HG03571 (cell line): ENCODE results near the gene OR5M10.
"Not testable (repeated sequence)": the region's sequence is repeated elsewhere in the genome, so short reads cannot be mapped to it uniquely, and the experiment has no call there.

Experiments
- ATAC-seq: cut with Tn5 transposase; IDR thresholded peaks from one replicate; pipeline ENCODE4 v1.9.1; 2021; ENCODE audit not compliant: unreplicated experiment

Gene OR5M10

GRCh38 chr11:56577621-56578020 is at the start of gene OR5M10:
TSS of gene OR5M10 (minus strand) at chr11:56577721. CDS start at chr11:56577721, 0 bp downstream.
- ATAC-seq = no peak

- ATAC-seq = no peak
Measured at GRCh38 chr11:56625946-56626345, 48.4 kb upstream of the OR5M10 start.

GRCh38 chr11:56624661-56625110 is 47.2 kb upstream of the OR5M10 start:
- no peak for ATAC-seq

- no peak for ATAC-seq
Measured at GRCh38 chr11:56611174-56611573, 33.7 kb upstream of the OR5M10 start.

- not testable (repeated sequence) for ATAC-seq
Measured at GRCh38 chr11:56592088-56592717, 14.7 kb upstream of the OR5M10 start.

- ATAC-seq = no peak
Measured at GRCh38 chr11:56558574-56558973, 18.9 kb downstream of the OR5M10 start.

- not testable (repeated sequence) for ATAC-seq
Measured at GRCh38 chr11:56554691-56555090, 22.8 kb downstream of the OR5M10 start.

- no peak for ATAC-seq
Measured at GRCh38 chr11:56545531-56545930, 32.0 kb downstream of the OR5M10 start.

DNA sequence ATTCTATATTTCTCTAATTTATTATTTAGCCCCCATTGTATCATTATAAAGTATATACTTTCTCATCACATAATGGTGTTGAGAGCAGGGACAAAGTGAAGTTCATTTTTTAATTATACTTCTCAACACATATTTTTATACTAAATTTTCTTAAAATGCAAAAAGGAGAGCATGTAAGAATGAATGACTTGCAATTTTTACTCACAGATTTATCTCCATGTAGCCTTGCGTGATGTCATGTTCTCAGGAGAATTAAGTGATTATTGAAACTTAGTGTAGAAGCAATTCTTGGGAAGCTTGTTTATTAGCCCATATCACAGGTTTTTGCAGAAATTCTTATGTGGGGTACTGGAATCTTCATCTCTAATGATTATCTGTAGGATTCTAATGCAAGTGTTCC is 33.8 kb downstream of the OR5M10 start:
- ATAC-seq = no peak

GRCh38 chr11:56543157-56543556 is 34.4 kb downstream of the OR5M10 start, which contains the start of gene OR5M11:
TSS of gene OR5M11 (minus strand) at chr11:56543257. CDS start at chr11:56543257, 0 bp downstream.
- no peak for ATAC-seq

GRCh38 chr11:56533054-56533740 is 44.3 kb downstream of the OR5M10 start:
- ATAC-seq = no peak

DNA sequence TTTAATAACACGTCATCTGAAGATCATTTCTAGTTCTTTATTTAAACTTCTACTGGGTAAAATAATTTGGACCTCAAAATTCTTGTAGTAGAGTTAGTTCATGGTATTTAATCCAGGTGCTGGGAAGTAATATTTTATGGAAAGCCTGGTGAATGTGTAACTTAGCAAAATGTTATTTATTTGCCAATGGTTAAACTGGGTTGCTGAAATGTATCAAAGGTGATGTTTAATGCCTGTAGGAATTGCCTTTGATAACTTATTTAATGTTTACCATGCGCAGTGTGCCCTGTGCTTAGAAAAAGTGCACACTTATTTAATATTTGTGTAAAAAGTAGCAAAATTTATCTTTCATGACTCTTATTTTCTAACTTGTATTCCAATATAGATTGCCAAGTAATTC is 45.7 kb downstream of the OR5M10 start:
- no peak for ATAC-seq
